Mucosa of stomach (tissue), 1 donor: Measurements from ENCODE around the gene MRAP2.
"Not testable (repeated sequence)": the region's sequence is repeated elsewhere in the genome, so short reads cannot be mapped to it uniquely, and the experiment has no call there.

Experiments
- H3K27me3 ChIP-seq: one replicate; pipeline ENCODE4 v1.7.0; 2013; ENCODE audit warnings: mild to moderate bottlenecking, low read length; ENCODE audit not compliant: control insufficient read depth, insufficient read depth
- H3K36me3 ChIP-seq: one replicate; pipeline ENCODE4 v1.7.0; 2013; ENCODE audit warnings: low read length; ENCODE audit not compliant: control insufficient read depth, insufficient read depth
- H3K4me1 ChIP-seq: one replicate; pipeline ENCODE4 v1.7.0; 2013; ENCODE audit warnings: mild to moderate bottlenecking, low read length; ENCODE audit not compliant: control insufficient read depth, insufficient read depth
- H3K4me3 ChIP-seq: one replicate; pipeline ENCODE4 v1.7.0; 2013; ENCODE audit warnings: low read length
- H3K9ac ChIP-seq: one replicate; pipeline ENCODE4 v1.7.0; 2013; ENCODE audit warnings: mild to moderate bottlenecking, low read length, moderate library complexity
- H3K9me3 ChIP-seq: one replicate; pipeline ENCODE4 v1.7.0; 2013; ENCODE audit warnings: mild to moderate bottlenecking, low read length, moderate library complexity; ENCODE audit not compliant: control insufficient read depth
- donor health status: Pancreatic carcinoma.

MRAP2 gene

DNA sequence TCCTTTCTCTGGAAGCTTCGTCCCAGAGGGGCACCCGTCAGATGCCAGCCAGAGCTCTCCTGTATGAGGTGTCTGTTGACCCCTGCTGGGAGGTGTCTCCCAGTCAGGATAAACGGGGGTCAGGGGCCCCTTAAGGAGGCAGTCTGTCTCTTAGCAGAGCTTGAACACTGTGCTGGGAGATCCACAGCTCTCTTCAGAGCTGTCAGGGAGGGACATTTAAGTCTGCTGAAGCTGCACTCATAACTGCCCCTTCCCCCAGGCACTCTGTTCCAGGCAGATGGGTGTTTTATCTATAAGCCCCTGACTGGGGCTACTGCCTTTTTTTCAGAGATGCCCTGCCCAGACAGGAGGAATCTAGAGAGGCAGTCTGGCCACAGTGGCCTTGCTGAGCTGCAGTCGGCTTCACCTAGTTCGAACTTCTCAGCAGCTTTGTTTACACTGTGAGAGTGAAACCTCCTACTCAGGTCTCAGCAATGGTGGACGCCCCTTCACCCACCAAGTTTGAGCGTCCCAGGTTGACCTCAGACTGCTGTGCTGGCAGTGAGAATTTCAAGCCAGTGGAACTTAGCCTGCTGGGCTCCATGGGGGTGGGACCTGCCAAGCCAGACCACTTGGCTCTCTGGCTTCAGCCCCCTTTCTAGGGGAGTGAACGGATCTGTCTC is 81.5 kb downstream of the MRAP2 start:
- H3K27me3 ChIP-seq, H3K4me1 ChIP-seq, H3K36me3 ChIP-seq, H3K9ac ChIP-seq, H3K9me3 ChIP-seq, H3K4me3 ChIP-seq: not testable (repeated sequence)

DNA sequence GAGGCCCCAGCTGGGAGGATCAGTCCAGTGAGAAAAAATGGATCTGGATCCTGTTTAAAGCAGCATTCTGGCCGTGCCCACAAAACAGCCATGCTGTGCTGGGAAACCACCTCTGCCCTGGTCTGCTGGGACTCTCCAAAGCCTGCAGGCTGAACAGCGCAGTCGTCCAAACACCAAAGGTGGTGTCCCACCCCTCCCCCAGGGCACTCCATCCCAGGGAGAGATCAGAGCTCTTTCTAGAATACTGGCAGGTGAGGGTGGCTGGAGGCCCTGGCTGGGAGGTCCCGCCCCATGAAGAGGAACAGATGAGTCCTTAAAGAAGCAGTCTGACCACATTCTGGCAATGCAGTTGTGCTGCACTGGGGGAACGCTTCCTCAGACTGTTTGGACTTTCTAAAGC is 84.6 kb downstream of the MRAP2 start:
- H3K4me1 ChIP-seq = no peaks in the 10 kb centered on the region
- H3K4me3 ChIP-seq = no peak overlapping the region
- H3K9ac ChIP-seq = no peak overlapping the region
- no peaks in the 10 kb centered on the region for H3K36me3 ChIP-seq
- H3K27me3 ChIP-seq = no peaks in the 10 kb centered on the region
- H3K9me3 ChIP-seq = no peaks in the 10 kb centered on the region

DNA sequence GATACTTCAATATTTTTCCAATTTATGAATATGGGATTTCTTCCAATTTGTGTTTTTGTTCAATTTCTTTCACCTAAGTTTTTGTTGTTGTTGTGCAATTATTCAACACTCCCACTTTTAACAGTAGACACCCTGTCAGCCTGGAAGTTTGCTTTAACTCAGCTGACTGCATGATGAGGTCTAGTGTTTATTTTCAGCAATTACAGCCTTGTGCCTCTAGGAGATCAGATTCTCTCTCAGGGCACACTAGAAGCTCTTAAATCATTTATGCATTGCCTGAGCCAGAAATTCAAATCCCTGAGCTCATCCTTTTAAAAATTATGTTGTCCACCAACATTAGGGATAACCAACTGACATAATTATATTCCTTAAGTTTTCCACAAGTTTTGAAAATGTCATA is 85.7 kb downstream of the MRAP2 start:
- H3K4me1 ChIP-seq = no peaks in the 10 kb centered on the region
- H3K9me3 ChIP-seq = no peaks in the 10 kb centered on the region
- no peak overlapping the region for H3K4me3 ChIP-seq
- H3K9ac ChIP-seq = no peak overlapping the region
- H3K36me3 ChIP-seq = no peaks in the 10 kb centered on the region
- H3K27me3 ChIP-seq = no peaks in the 10 kb centered on the region

GRCh38 chr6:84123186-84123585 is 89.6 kb downstream of the MRAP2 start:
- Histone ChIP-seq H3K4me3 (no peak overlapping the region), H3K9ac (no peak overlapping the region), H3K9me3 (no peaks in the 10 kb centered on the region), H3K36me3 (no peaks in the 10 kb centered on the region), H3K27me3 (no peaks in the 10 kb centered on the region), H3K4me1 (no peaks in the 10 kb centered on the region)

DNA sequence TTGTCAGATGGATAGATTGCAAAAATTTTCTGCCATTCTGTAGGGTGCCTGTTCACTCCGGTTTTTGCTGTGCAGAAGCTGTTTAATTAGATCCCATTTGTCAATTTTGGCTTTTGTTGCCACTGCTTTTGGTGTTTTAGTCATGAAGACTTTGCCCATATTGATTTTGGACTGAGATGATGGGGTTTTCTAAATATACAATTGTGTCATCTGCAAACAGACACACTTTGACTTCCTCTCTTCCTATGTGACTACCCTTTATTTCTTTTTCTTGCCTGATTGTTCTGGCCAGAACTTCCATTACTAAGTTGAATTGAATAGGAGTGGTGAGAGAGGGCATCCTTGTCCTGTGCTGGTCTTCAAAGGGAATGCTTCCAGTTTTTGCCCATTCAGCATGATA is 96.0 kb downstream of the MRAP2 start:
- peaks cover 10% of the 10 kb centered on the region for H3K36me3 ChIP-seq
- not testable (repeated sequence) for H3K4me1 ChIP-seq, H3K27me3 ChIP-seq, H3K4me3 ChIP-seq, H3K9ac ChIP-seq, H3K9me3 ChIP-seq

DNA sequence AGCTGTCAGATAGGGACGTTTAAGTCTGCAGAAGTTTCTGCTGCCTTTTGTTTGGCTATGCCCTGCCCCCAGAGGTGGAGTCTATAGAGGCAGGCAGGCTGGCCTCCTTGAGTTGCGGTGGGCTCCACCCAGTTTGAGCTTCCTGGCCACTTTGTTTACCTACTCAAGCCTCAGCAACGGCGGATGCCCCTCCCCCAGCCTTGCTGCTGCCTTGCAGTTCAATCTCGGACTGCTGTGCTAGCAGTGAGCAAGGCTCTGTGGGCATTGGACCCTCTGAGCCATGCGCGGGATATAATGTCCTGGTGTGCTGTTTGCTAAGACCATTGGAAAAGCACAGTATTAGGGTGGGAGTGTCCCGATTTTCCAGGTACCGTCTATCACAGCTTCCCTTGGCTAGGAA is 99.8 kb downstream of the MRAP2 start:
- not testable (repeated sequence) for H3K9me3 ChIP-seq, H3K27me3 ChIP-seq, H3K9ac ChIP-seq, H3K4me1 ChIP-seq, H3K4me3 ChIP-seq
- H3K36me3 ChIP-seq = peaks cover 10% of the 10 kb centered on the region

DNA sequence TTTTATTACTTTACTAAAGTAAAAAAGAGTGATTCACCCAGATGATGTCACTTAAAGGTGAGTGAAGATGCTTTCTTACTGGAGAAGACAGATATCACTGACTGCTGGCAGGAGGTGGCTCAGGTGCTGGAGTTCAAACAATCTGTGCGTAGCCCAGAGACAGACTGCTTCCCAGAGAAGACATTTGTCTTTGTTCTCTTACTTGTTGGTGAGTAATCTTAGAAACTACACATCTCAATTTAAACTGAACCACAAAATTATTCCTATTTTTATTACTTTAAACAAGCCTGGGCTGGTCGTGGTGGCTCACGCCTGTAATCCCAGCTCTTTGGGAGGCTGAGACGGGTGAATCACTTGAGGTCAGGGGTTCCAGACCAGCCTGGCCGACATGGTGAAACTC is 101.7 kb downstream of the MRAP2 start:
- H3K9me3 ChIP-seq = no peaks in the 10 kb centered on the region

GRCh38 chr6:84136364-84137050 is 102.9 kb downstream of the MRAP2 start:
- peaks cover 10% of the 10 kb centered on the region for H3K36me3 ChIP-seq
- no peaks in the 10 kb centered on the region for H3K9me3 ChIP-seq
- H3K27me3 ChIP-seq = no peaks in the 10 kb centered on the region
- no peak overlapping the region for H3K9ac ChIP-seq
- H3K4me3 ChIP-seq = no peak overlapping the region
- peaks cover 3% of the 10 kb centered on the region for H3K4me1 ChIP-seq

More for the DNA sequence above, 101.7 kb downstream of the MRAP2 start:
- H3K4me1 ChIP-seq = no peaks in the 10 kb centered on the region
- H3K27me3 ChIP-seq = no peaks in the 10 kb centered on the region
- no peak overlapping the region for H3K4me3 ChIP-seq
- H3K36me3 ChIP-seq = peaks cover 10% of the 10 kb centered on the region
- H3K9ac ChIP-seq = no peak overlapping the region

DNA sequence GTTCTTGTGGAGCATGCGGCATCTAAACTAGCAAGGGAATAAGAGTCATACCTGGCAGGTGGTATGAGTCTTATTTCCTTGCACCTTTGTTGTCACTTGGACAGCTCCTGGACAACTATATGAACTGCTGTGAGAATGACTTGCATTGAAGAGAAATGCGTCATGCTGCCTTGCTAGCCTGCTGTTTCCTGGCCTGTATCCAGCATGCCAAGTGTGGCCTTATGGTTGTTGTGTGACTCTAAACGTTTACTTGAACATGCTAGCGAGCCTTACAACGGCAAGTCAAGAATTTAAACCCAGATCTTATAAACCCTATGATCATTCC is 103.4 kb downstream of the MRAP2 start:
- no peaks in the 10 kb centered on the region for H3K9me3 ChIP-seq
- H3K27me3 ChIP-seq = no peaks in the 10 kb centered on the region
- H3K4me3 ChIP-seq = no peak overlapping the region
- peaks cover 6% of the 10 kb centered on the region for H3K4me1 ChIP-seq
- peaks cover 10% of the 10 kb centered on the region for H3K36me3 ChIP-seq
- H3K9ac ChIP-seq = no peak overlapping the region

DNA sequence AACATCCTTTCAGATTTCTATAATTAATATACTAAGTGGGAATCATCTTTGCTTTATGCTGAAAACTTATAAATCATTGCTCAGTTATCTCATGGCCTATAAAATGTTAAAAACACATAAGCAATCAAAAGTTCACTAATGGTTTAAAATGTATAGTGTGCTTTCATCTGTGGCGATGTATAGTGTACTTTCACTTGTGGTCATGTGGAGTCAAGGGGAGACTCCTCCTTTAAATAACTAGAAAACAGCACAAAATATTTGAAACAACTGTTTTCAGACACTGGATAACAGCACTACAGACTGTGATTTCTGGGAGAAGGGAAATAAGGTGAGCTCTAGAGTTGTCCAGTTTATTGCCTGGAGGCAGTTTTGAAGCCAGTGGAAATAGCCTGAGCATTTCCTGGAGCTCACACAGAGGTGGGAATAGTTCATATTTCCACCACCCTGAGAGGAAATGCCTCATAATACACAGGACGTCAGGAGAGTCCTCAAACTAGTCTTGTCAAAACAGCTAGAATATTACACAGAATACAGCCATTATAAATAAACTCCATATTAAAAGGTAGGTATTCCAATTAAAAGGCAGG is 104.5 kb downstream of the MRAP2 start:
- no peaks in the 10 kb centered on the region for H3K9me3 ChIP-seq
- peaks cover 10% of the 10 kb centered on the region for H3K36me3 ChIP-seq
- no peaks in the 10 kb centered on the region for H3K27me3 ChIP-seq
- peaks cover 6% of the 10 kb centered on the region for H3K4me1 ChIP-seq
- no peak overlapping the region for H3K4me3 ChIP-seq
- no peak overlapping the region for H3K9ac ChIP-seq

GRCh38 chr6:84139311-84139710 is 105.7 kb downstream of the MRAP2 start:
- Histone ChIP-seq H3K27me3 (no peaks in the 10 kb centered on the region), H3K9me3 (no peaks in the 10 kb centered on the region), H3K9ac (no peak overlapping the region), H3K4me1 (peaks cover 6% of the 10 kb centered on the region), H3K4me3 (no peak overlapping the region), H3K36me3 (peaks cover 2% of the 10 kb centered on the region)
